ENCODE data around the gene PDZK1.
"Not testable (repeated sequence)": the region's sequence is repeated elsewhere in the genome, so short reads cannot be mapped to it uniquely, and the experiment has no call there.

The PDZK1 gene

DNA sequence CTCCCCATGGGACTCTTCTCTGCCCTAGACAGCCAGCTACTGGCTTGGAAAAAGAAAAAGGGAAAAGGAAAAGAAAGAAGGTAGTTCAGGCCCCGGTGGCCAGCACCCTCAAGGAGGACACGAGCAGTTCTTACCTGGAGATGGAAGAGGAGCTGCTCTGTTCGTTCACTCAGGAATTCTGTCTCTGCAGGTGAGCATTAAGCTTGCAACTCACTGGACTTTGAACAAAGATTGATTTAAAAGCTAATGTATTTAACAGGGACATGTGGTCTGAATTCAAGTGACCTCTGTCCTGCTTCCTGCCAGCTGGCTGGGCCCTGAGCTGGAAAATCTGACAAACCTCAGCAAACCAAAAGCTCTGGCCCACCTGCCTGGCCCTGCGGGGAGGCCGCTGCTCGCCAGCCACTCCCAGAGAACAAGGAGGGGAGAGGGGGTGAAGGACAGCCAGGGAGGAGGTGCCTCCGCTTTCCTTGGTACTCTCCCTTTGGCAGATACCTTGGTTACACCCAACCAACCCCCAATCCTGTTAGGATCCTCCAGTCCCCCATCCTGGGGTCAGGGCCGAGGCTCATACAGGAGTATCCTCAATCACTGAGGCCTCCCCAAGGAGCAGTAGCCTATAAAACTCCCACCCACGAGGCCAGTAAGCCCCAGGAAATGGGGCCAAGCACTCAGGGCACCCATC lies at the start of gene PDZK1:
Gene PDZK1 (minus strand): TSS at position 186 of the 685 bp plus-strand sequence. CDS start 19,347 bp downstream, outside the sequence.
- no peak for DNase-seq

DNA sequence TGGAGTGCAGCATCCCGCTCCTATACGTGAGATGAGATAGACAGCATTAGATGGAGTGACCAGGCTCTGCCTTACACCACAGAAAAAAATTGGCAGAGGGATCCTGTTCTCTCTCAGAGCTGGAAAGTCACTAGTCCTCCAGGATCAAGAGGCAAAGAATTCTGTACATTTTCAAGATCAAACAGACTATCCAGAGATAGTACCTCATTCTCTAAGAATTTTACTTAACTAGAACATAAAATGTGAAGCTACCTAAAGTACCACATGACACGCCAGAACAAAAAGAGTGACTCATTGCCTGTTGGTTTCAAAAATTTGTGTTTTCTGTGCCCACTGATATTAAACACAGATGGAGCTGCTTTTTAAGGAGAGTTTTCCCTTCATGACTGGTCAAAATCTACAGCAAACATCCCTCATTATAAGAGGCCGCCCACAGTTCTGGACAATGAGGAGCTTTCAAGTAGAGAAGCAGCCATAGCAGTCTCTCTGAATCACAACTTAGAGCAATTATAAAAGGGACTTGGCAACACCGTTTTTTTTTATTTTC lies 44.4 kb upstream of the PDZK1 start:
- no peak for DNase-seq

DNA sequence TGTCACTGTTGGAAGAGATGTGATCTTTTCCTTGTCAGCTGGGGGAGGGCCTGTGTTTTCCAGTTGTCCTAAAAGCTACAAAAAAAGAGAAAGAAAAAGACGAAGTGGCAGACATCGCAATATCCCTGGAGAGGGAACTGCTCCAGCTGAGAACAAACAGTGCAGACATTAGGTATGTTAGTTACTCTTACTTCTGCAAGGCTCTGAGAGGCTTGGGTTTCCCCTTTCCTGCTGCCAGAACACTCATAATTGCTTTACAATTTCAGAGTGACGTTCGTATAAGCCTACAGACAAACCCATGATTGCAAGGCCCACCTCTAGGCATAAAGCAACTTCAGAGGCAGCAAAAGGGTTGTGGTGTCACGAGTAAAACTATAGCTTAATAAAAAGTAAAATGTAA lies 43.3 kb upstream of the PDZK1 start:
- no peak for DNase-seq

DNA sequence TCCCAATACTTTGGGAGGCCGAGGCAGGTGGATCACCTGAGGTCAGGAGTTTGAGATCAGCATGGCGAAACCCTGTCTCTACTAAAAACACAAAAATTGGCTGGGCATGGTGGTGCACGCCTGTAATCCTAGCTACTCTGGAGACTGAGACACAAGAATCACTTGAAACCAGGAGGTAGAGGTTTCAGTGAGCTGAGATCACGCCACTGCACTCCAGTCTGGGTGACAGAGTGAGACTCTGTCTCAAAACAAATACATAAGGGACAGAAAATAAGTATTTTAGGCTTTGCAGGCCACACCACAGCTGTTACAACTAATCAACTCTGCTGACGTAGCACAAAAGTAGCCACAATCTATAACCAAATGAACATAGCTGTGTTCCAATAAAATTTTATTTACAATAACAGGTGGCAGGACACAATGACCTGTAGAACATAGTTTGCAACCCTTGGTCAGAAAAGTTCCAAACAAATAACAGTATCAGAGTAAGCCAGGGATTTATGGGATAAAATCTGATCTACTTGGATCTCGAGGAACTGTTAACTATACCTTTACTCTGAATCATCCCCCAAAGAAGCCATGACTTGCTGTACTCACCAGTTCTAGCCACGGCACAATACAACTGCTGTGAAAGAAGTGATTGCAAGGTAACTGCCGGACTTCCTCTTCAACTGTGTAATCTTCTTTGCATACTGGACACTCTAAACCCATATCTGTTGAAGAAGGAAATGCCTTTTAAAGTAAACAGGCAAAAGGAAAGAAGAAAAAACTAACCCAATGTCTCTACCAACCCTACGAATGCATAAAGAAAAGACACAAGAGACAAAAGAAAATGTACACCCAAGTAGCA lies 40.5 kb upstream of the PDZK1 start:
- DNase-seq, result no peak

DNA sequence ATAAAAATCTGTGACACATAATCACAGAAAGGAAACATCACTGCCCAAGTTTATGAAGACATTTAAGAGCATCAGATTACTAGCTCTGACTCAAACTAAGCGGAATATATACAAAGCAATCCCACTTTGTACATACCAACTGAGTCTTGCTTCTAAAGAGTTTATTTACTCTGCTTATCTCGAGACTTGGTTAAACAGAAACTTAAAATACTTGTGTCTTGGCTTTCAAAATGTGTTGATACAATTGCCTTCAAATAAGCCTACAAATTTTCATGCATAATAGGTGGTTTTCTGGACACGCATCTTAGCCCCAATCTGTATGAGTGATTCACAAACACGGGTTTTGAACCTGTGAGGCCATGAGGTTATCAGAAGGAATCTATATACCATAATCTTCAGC lies 33.1 kb upstream of the PDZK1 start:
- DNase-seq, result no peak

DNA sequence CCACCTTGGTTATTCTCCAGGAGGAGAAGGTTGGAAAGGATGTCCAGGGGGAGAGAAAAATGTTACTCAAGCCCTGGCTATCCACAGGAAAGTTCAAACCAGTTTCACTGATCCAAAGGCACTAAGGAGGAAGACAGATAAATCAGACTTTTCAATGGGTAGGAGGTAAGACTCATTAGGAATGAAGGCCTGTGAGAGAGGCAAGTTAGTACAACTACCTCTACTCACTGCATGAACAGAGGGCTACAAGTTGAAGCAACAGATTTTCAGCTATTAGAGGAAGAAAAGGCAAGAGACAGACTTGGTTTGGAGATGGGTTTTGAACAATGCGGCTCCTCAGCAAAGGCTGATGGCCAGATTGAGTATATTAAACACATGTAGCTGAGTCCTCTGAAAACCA lies 29.0 kb upstream of the PDZK1 start:
- no peak for DNase-seq

DNA sequence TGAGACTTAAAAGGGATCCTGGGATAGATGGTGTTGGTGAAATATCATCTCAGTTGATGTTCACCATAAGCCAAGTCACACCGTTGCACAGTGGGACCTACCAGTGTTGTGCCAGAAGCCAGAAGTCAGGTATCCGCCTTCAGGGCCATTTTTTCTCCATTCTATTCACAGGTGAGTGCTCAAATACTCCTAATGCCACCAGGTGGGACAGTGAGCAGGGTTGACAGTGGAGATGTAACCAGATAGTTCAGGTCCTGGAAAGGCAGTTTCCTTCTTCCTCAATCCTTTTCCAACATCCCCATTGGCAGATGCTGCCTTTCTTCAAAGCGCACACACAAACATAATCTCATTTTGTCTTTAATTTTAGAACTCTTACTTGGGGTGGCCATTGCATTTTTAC lies 23.7 kb upstream of the PDZK1 start:
- no peak for DNase-seq

DNA sequence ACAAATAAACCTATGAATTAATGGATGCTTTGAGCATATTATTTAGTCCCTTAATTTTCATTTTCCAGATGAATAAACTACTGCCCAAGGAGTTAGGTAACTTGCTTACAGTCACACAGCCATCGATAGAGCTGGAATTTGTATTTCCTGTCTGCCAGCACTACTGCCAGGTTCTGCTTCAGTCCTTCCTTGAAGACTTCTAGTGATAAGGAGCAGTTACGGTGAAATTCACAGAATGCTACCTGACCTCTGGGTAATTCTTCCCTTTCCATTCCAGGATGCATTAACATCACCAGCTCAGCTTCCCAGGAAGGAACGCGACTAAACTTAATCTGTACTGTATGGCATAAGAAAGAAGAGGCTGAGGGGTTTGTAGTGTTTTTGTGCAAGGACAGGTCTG lies 23.3 kb upstream of the PDZK1 start:
- DNase-seq, result no peak

DNA sequence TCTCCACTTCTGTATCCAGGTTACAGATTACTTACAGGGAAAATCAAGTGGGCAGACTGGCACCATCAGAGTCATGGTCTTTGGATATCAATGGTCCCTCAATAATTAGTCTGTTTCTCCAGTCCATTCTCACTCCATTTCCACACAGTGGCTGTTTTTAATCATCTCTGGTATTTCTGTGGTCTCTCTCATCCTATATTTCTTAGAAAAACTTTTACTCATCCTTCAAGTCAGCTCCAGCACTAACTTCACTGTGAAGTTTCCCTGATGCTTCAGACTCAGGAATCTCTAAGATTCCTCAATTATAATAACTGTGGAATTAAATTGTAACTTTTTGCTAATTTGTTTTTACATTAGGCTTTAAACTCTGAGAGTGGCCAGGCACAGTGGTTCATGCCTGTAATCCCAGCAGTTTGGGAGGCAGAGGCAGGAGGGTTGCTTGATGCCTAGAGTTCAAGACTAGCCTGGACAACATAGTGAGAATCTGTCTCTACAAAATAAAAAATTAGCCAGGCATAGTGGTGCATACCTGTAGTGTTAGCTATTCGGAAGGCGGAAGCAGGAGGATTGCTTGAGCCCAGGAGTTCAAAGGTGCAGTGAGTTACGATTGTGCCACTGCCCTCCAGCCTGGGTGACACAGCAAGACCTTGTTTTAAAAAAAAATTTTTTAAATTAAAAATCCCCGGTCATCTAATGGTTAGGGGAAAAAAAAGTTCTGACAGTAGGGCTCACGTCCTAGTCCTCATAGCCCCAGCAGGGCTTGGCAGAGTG lies 22.7 kb upstream of the PDZK1 start:
- DNase-seq, result no peak

DNA sequence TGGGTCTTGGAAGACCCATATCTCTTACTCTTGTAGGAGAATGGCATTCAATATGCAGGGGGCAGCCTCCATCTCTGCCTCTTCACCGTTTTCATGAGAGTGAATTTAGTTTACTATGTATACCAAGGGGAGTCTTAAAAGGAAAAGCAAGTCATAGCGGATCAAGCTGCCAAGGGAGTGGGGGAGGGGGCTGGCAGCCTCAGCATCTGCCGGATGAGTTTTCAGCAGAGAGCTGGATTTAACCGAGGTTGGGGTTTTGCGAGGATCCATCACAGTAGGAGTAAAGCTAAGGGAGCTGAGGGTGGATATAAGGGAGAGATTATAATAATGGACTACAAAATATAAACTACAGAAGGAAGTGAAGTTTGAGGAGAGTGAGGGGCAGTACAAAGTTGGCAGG lies 22.0 kb upstream of the PDZK1 start:
- DNase-seq, result no peak

DNA sequence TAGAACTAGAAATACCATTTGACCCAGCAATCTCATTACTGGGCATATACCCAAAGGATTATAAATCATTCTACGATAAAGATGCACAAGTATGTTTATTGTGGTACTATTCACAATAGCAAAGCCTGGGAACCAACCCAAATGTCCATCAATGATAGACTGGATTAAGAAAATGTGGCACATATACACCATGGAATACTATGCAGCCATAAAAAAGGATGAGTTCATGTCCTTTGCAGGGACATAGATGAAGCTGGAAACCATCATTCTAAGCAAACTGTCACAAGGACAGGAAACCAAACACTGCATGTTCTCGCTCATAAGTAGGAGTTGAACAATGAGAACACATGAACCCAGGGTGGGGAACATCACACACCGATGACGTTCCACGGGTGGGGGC lies 19.0 kb upstream of the PDZK1 start:
- not testable (repeated sequence) for DNase-seq

DNA sequence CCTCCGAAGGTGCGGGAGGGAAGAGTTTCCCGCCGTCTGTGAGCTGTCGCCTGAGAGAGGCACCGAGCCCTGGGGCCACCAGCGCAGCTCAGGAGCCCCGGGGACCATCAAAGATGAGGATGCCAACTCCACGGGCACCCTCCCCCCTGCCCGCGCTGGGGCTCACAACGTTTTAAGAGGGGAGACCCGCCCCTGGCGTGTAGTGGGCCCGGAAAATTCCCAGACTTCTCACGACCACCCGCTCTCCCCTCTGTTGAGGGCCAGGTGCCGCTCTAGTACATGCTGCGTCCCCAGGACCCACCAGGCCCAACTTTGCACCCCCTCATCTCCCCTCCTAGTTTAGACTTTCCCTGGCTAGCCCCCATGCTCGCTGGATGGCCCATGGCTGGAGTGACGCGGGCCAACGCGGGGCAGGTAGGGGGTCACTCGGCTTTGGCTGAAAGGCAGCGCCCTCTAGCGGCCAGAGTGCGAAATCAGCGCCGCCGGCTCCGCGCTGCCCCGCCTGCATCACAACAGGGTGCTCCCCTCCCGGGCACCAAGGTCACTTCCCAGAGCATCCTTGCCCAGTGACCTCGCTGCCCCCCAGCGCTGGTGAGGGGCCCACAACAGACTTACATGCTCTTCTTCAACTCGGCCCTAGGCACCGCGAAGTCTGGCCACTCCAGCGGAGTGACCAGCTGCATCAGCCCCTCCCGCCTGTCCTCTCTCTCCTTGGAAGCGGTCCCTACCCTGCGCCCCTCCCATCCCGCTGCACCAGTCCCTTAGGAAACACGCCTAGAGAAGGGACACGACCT lies 13.9 kb upstream of the PDZK1 start:
- DNase-seq, result peak; percentile 46 to 73

DNA sequence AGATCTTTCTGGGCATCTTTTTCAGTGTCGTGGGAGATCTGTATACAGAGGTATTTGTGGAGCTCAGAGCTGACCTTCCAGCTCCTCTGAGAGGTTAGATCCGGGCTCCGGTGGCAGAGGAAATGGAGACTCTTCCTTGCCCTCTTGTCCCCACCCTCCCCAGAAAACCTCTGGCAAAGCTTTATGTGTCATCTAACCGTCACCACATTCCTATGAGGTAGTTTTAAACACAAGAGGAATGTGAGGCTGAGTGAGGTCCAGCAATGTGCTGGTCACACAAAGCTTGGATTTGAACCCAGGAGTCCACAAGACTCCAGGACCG lies 13.3 kb upstream of the PDZK1 start:
- DNase-seq, result no peak

DNA sequence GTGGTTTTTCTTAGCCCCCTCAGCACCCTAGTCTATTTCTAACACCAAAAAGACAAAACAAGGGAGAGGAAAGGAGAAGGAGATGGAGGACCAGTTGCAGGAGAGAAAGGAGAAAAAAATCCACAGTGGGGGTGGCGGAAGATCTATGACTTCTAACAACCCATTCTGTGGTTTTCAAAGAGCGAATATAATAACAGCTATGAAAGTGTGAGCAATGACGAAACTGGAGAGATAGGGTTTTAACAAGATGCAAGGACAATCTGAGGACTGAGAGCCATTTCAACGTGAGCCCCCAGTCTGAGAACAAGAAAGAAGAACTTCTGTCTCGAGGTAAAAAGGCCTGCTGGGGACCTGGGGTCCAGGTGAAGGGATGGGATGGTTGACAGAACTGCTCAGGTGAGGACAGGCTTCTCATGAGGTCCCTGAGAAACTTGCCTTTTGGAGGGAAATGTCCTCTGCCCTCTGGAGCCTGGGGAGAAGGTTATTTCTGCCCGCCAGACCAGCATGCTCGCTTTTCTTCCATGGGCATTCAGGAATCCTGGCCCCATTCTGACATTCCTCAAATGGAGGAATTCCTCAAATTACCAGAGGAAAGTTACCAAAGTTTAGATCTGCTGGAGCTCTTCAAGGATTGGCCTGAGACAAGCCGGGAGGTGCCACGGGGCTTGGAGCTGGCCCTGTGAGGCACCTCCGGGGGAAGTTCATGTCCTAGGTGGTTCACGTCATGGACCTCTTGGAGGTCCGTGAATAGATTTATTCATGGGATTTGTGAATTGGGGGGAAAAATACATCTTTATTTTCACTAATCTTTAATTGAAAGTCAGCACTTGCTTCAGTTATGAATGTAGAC lies 12.3 kb upstream of the PDZK1 start, which contains the start of gene CD160:
Gene CD160 (plus strand): TSS at position 270 of the 850 bp plus-strand sequence. CDS start 8,829 bp downstream, outside the sequence.
- DNase-seq, result no peak

DNA sequence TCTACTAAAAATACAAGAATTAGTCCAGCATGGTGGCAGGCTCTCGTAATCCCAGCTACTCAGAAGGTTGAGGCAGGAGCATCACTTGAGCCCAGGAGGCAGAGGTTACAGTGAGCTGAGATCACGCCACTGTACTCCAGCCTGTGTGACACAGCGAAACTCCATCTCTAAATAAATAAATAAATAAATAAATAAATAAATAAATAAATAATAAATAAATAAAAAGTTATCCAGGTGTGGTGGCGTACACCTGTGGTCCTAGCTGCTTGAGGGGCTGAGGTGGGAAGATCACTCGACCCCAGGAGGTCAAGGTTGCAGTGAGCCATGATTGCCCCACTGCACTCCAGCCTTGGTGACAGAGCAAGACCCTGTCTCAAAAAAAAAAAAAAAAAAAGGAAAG lies 11.3 kb upstream of the PDZK1 start:
- DNase-seq, result not testable (repeated sequence)

DNA sequence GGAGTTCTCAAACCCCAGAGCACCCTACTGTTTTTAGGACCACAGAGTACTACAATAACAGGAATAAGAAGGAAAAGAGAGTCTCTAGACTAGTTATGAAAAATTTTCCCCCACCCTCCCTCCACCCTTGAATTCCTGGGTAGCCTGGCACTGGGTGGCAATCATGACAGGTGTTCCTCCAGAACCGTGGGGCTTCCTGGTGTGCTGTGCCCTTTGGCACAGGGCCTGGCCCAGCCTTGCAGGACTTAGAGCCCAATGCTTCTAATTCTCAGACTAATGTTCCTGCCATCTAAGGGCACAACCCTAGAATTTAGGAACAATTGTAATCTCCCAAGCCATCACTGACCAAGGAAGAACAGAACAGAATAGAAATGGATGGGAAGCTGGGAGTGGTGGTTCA lies 10.7 kb upstream of the PDZK1 start:
- no peak for DNase-seq

DNA sequence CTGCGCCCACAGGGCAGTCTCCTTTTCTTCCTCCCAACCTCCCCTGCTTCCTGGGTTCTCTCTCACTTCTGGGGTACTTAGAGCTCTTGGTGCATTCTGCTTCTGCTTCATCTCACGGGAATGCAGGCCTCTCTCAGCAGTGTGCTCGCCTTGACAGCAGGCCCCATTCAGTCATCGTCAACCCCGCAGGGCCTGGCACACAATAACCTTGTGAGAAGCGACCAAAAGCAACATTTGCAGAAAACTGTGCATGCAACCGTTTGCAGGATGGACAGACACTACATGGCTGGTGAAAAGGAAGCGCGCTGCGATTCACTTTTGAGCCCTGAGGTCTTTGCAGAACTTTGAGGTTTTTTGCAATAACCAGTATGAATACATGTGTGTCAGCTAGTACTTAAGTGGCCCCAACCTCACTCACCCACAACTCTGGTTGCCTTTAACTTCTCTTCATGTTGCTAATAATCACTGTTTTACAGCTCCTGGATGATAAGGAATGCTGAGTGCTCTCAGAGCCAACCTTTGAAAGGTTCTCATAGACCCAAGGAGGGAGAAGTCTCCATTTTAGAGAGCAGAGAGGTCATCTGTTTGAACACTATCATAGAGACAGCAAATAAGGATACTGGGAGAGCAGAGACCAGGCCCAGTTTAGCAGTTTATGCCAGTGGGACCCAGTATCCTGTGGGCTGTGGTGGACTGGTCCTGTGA lies 9.6 kb upstream of the PDZK1 start:
- no peak for DNase-seq

DNA sequence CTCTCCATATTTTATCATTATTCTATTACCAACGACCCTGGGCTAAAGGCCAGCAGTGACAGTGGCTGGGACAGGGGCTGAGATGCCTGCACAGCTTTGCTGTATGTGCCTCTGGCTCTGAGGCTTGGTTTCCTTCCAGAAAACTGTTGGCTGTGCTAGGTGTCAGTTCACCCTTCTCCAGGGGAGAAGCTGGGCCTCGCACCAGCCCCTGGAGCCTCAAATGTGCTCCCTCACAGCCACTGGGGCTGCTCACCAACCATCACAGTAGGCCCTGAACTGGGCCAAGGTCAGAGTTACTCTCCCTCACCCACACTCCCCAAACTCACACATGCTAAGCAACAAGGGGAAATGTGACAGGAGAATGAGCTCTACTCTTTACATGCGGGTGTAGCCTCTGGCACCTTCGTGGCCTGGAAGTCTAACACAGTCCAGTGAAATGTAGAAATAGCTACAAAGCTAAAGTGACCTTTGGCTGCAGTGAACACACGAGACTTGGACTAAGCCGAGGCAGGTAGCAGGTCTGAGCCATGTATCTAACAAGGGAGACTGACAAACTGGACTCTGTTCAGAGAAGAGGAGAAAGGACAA lies 7.5 kb upstream of the PDZK1 start:
- DNase-seq, result no peak

DNA sequence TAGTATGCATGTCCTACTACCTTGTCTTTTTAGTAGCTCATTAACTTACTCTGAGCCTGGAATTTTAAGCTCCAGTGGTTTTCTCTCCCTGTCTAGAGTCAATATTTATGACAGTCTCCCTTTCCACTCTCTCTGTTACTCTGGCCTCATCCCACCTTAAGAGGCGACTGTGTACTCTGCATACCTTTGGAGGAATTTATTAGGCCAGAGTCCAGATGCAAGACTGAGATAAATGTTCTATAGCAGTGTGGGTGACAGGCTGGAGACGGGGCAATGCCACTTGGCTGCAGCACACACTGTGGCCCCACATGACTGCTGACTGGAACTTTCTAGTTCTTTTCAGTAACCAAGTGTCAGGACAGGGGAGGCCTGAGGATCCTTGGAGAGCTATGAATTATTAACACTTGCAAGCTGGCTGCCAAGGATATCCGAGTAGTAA lies 4.1 kb upstream of the PDZK1 start:
- no peak for DNase-seq

DNA sequence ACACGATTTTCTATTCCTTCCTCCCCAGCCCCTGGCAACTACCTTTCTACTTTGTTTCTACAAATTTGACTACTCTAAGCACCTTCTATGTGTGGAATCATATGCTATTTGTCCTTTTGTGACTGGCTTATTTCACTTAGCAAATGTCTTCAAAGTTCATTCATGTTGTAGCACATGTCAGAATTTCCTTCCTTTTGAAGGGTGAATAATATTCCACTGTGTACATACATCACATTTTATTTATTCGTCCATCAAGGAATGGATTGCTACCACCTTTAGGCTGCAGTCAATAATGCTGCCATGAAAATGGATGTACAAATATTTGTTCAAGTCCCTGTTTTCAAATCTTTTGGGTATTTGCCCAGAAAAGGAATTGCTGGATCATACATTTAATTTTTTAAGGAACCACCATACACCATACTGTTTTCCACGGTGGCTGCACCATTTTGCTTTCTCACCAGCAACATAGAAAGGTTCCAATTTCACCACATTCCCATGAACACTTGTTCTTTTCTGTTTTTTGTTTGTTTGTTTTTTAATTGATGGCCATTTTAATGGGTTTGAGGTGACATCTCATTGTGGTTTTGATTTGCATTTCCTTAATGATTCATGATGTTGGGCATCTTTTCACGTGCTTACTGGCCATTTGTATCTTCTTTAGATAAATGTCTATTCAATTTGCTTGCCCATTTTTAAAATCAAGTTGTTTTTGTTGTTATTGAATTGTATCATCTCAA lies 3.3 kb upstream of the PDZK1 start:
- no peak for DNase-seq

Data from stimulated activated CD4-positive, alpha-beta T cell treated with anti-CD3 and anti-CD28 coated beads, Interleukin-4, amount 100 ng/mL, for 4 hours (primary cell).